Endothelial cell of umbilical vein (primary cell): ENCODE measurements around the gene CNN2. TPM values are rescaled to one million over a fixed set of nuclear protein-coding genes. Genes with fewer than 3 reads are reported as not detected.
"Not testable (repeated sequence)": the region's sequence is repeated elsewhere in the genome, so short reads cannot be mapped to it uniquely, and the experiment has no call there.

Experiments used
- BruUV-seq: library from RNA; stranded (reverse); fragments of 400-500 nt; replicated peaks from 2 replicates; lab custom pipeline; 2021; lab: Mats Ljungman, UMichigan
- CTCF ChIA-PET: fragments of 300-600, 350-600 bp; sonication (Branson Sonifier 250); formaldehyde crosslinking; loops from one replicate; lab custom pipeline; 2021; ENCODE audit warnings: antibody characterized with exemption, inconsistent platforms; lab: Charles Lee
- POLR2A ChIA-PET: fragments of 300-600, 350-600 bp; sonication (Branson Sonifier 250); formaldehyde crosslinking; loops from one replicate; lab custom pipeline; 2021; ENCODE audit warnings: antibody characterized with exemption, inconsistent platforms; lab: Charles Lee
- DNase-seq: peaks from one replicate; pipeline ENCODE4 v3.0.0-alpha.2; 2011; ENCODE audit warnings: low read depth, low spot score
- FAIRE-seq: peaks from 2 replicates; lab custom pipeline; 2011; peaks lifted over from hg19 to GRCh38; lab: Jason Lieb, UNC
- H2AFZ ChIP-seq: 2 replicates; pipeline ENCODE4 v1.6.0; 2012; ENCODE audit warnings: low read depth, low read length, control low read depth, inconsistent platforms
- H3K27ac ChIP-seq: 2 replicates; pipeline ENCODE4 v1.5.1; 2011; ENCODE audit warnings: low read depth, mild to moderate bottlenecking, control low read depth, low read length, moderate library complexity; ENCODE audit not compliant: insufficient read depth
- H3K27me3 ChIP-seq, 2 experiments: 2 replicates each; pipeline versions ENCODE4 v1.6.0 to v1.6.1; 2011; ENCODE audit warnings: low read length in 2 of 2, mixed read lengths in 1 of 2; ENCODE audit not compliant: control insufficient read depth in 2 of 2, insufficient read depth in 2 of 2
- H3K36me3 ChIP-seq, 2 experiments: 2 replicates in 1 of 2; 3 replicates in 1 of 2; pipeline ENCODE4 v1.5.1; 2011; ENCODE audit warnings: low read length in 2 of 2, mild to moderate bottlenecking in 1 of 2, moderate library complexity in 1 of 2; ENCODE audit not compliant: control insufficient read depth in 2 of 2, insufficient read depth in 2 of 2; ENCODE audit errors: extremely low read depth in 1 of 2
- H3K4me1 ChIP-seq: 3 replicates; pipeline ENCODE4 v1.5.1; 2011; ENCODE audit warnings: mild to moderate bottlenecking, low read length; ENCODE audit not compliant: control insufficient read depth, insufficient read depth; ENCODE audit errors: extremely low read depth
- H3K4me2 ChIP-seq: 2 replicates; pipeline ENCODE4 v1.6.1; 2011; ENCODE audit warnings: low read length, control low read depth, mixed read lengths; ENCODE audit not compliant: insufficient read depth
- H3K4me3 ChIP-seq, 3 experiments: fragments of 200-600 bp in 1 of 3; sonication (generic), shearing (Covaris generic) in 1 of 3; replicated peaks in 1 of 3; 2 replicates each; pipeline ENCODE4 v1.5.1; 2011 to 2016; ENCODE audit warnings: control low read depth in 3 of 3, low read length in 3 of 3, mild to moderate bottlenecking in 2 of 3, inconsistent platforms in 1 of 3, low read depth in 1 of 3, moderate library complexity in 1 of 3; ENCODE audit not compliant: insufficient read depth in 1 of 3
- H3K79me2 ChIP-seq: 2 replicates; pipeline ENCODE4 v1.6.0; 2012; ENCODE audit warnings: low read length, inconsistent platforms; ENCODE audit not compliant: control insufficient read depth, insufficient read depth
- H3K9ac ChIP-seq: replicated peaks from 2 replicates; pipeline ENCODE3; 2011; ENCODE audit warnings: low read length, control low read depth; ENCODE audit not compliant: insufficient read depth; ENCODE audit errors: extremely low read depth
- H3K9me1 ChIP-seq: replicated peaks from 3 replicates; pipeline ENCODE4 v1.6.0; 2011; ENCODE audit warnings: mild to moderate bottlenecking, low read length; ENCODE audit not compliant: control insufficient read depth, insufficient read depth; ENCODE audit errors: extremely low read depth
- H3K9me3 ChIP-seq: replicated peaks from 2 replicates; pipeline ENCODE4 v1.5.1; 2012; ENCODE audit warnings: low read length, inconsistent platforms; ENCODE audit not compliant: control insufficient read depth, insufficient read depth
- H4K20me1 ChIP-seq: replicated peaks from 2 replicates; pipeline ENCODE3; 2011; ENCODE audit warnings: mild to moderate bottlenecking, low read length; ENCODE audit not compliant: control insufficient read depth, insufficient read depth; ENCODE audit errors: extremely low read depth
- FOS ChIP-seq: IDR thresholded peaks from 2 replicates; pipeline ENCODE4 v1.6.1; 2011; ENCODE audit warnings: mild to moderate bottlenecking, low read length, moderate library complexity, borderline replicate concordance; ENCODE audit not compliant: insufficient read depth
- JUN ChIP-seq: IDR thresholded peaks from 2 replicates; pipeline ENCODE4 v1.6.1; 2011; ENCODE audit warnings: borderline replicate concordance, low read depth; ENCODE audit not compliant: insufficient read length, insufficient read depth
- POLR2AphosphoS5 ChIP-seq: IDR thresholded peaks from 2 replicates; pipeline ENCODE4 v1.6.1; 2012; ENCODE audit warnings: low read depth, mild to moderate bottlenecking, control low read depth, low read length, moderate library complexity; ENCODE audit not compliant: insufficient read depth
- dilution Hi-C: fragments of 300-500 bp; cut with MboI; formaldehyde crosslinking; loops from one replicate; pipeline ENCODE4 v1.15.0; 2019; ENCODE audit warnings: low sequenced_read_pairs; ENCODE audit not compliant: extremely low pct_ligation_motif_present
- intact Hi-C: fragments of 100-400 bp; cut with micrococcal nuclease; formaldehyde crosslinking; loops from one replicate; pipeline ENCODE4 v1.10.0; 2022
- polyA plus RNA-seq, 4 experiments: library from polyadenylated mRNA; depleted of rRNA in 3 of 4; stranded (reverse) in 3 of 4; unstranded in 1 of 4; fragments of >200 nt; gene quantifications; 2 replicates each; pipeline versions ENCODE4 v1.2.1 to v1.2.3, GENCODE V29; 2011 to 2012; ENCODE audit warnings: missing spikeins in 1 of 4
- total RNA-seq: library from RNA; stranded (reverse); gene quantifications from 2 replicates; pipeline ENCODE4 v1.2.3, GENCODE V29; 2021

CNN2 gene
- total and polyA plus RNA-seq, 2 donors (not counting 3 experiments of a cell fraction or from before 2014, with no cell fraction given) = 207 to 286 TPM

GRCh38 chr19:1020868-1021425, 5.5 kb upstream of the CNN2 start, which contains the start of gene TMEM259:
Gene TMEM259 (minus strand): TSS chr19:1021123. CDS start chr19:1020996, 127 bp downstream.
- no peaks in the 10 kb centered on the region for H3K36me3 ChIP-seq
- intact Hi-C loops (loop anchor here (1.0 to 5.0 kb wide), 4 partner anchors 20 to 161 kb away; partner anchors contain the start of genes GRIN3B and WDR18), dilution Hi-C loops (no loop called here)
- POLR2A ChIA-PET = interaction anchor here (0.6 to 0.8 kb wide), 2 partner anchors 11 to 237 kb away, joined by 3 to 4 read pairs; no protein-coding TSS in a partner anchor
- H3K4me3 ChIP-seq = peak within 1 kb of the TSS; percentile 80 to 90 (median 88)
- CTCF ChIA-PET = interaction anchor here (1.0 kb wide), 2 partner anchors 19 to 20 kb away, joined by 3 to 4 read pairs; partner anchors contain the start of gene ABCA7
- DNase-seq (peak; percentile 97), FAIRE-seq (no peak)
- peak within 1 kb of the TSS; percentile 49 for H2AFZ ChIP-seq
- H3K9me1 ChIP-seq = no peaks in the 10 kb centered on the region
- H4K20me1 ChIP-seq = no peaks in the 10 kb centered on the region
- H3K4me2 ChIP-seq = peak within 1 kb of the TSS; percentile 86
- no TSS peak for BruUV-seq
- H3K27ac ChIP-seq = peak within 1 kb of the TSS; percentile 95
- peaks cover 40% of the 10 kb centered on the region for H3K4me1 ChIP-seq
- TF ChIP-seq JUN (no peak), FOS (no peak), POLR2AphosphoS5 (peak; percentile 69)
- peak within 1 kb of the TSS; percentile 93 for H3K9ac ChIP-seq
- H3K27me3 ChIP-seq = no peaks in the 10 kb centered on the region
- H3K79me2 ChIP-seq = peaks cover 50% of the 10 kb centered on the region
- no peaks in the 10 kb centered on the region for H3K9me3 ChIP-seq

GRCh38 chr19:1023883-1024188, 2.6 kb upstream of the CNN2 start:
- H3K36me3 ChIP-seq, H3K27ac ChIP-seq, POLR2A ChIA-PET, dilution Hi-C loops, H3K9me3 ChIP-seq, H3K27me3 ChIP-seq, BruUV-seq, CTCF ChIA-PET, H3K4me2 ChIP-seq, H3K4me3 ChIP-seq, FAIRE-seq, DNase-seq, H4K20me1 ChIP-seq, H3K9ac ChIP-seq, H3K9me1 ChIP-seq, H2AFZ ChIP-seq: not testable (repeated sequence)
- intact Hi-C loops = loop anchor here (5.0 kb wide), 1 partner anchor 158 kb away; no protein-coding TSS in a partner anchor
- Histone ChIP-seq H3K4me1 (peaks cover 20% of the 10 kb centered on the region), H3K79me2 (peaks cover 42% of the 10 kb centered on the region)

GRCh38 chr19:1025080-1025479, 1.3 kb upstream of the CNN2 start:
- intact Hi-C loops, FAIRE-seq, H3K36me3 ChIP-seq, H3K27me3 ChIP-seq, H4K20me1 ChIP-seq, H3K9me1 ChIP-seq, H3K9ac ChIP-seq, CTCF ChIA-PET, H3K9me3 ChIP-seq, dilution Hi-C loops, DNase-seq, H3K27ac ChIP-seq, BruUV-seq, H2AFZ ChIP-seq, H3K4me3 ChIP-seq, H3K4me2 ChIP-seq: not testable (repeated sequence)
- POLR2A ChIA-PET = interaction anchor here (1.5 to 5.7 kb wide), 2 partner anchors 8 to 14 kb away, joined by 4 to 36 read pairs; partner anchors contain the start of gene ABCA7
- Histone ChIP-seq H3K4me1 (peaks cover 12% of the 10 kb centered on the region), H3K79me2 (peaks cover 41% of the 10 kb centered on the region)
